Neural progenitor cell (in vitro differentiated cells): Measurements from ENCODE around the gene VPS8. TPM values are rescaled to one million over a fixed set of nuclear protein-coding genes. Genes with fewer than 3 reads are reported as not detected.

ENCODE experiments used
- DNase-seq: peaks from one replicate; pipeline ENCODE4 v3.0.0-alpha.2; 2016; ENCODE audit warnings: low spot score
- H2AFZ ChIP-seq: fragments of 200-600 bp; sonication (generic); replicated peaks from 2 replicates; pipeline ENCODE4 v1.6.1; 2016; ENCODE audit warnings: antibody characterized with exemption
- H3F3A ChIP-seq: fragments of 200-600 bp; sonication (generic); 2 replicates; pipeline ENCODE4 v1.6.1; 2016; ENCODE audit warnings: antibody characterized with exemption, low read depth
- H3K27ac ChIP-seq: fragments of 200-600 bp; sonication (generic); 2 replicates; pipeline ENCODE4 v1.5.1; 2016; ENCODE audit warnings: mild to moderate bottlenecking
- H3K27me3 ChIP-seq: fragments of 200-600 bp; sonication (generic); 2 replicates; pipeline ENCODE4 v1.6.1; 2016; ENCODE audit warnings: mild to moderate bottlenecking, moderate library complexity
- H3K36me3 ChIP-seq: fragments of 200-600 bp; sonication (generic); 2 replicates; pipeline ENCODE4 v1.5.1; 2016
- H3K4me1 ChIP-seq: fragments of 200-600 bp; sonication (generic); 2 replicates; pipeline ENCODE4 v1.6.1; 2016; ENCODE audit warnings: mixed run types
- H3K4me2 ChIP-seq: fragments of 200-600 bp; sonication (generic); 2 replicates; pipeline ENCODE4 v1.6.1; 2016
- H3K4me3 ChIP-seq: fragments of 200-600 bp; sonication (generic); 2 replicates; pipeline ENCODE4 v1.5.1; 2016
- H3K79me2 ChIP-seq: fragments of 200-600 bp; sonication (generic); 2 replicates; pipeline ENCODE4 v1.6.1; 2016; ENCODE audit warnings: low read depth
- H3K9ac ChIP-seq: fragments of 200-600 bp; sonication (generic); 2 replicates; pipeline ENCODE4 v1.6.1; 2016
- H3K9me3 ChIP-seq: fragments of 200-600 bp; sonication (generic); 2 replicates; pipeline ENCODE4 v1.5.1; 2016; ENCODE audit warnings: low read depth
- H4K20me1 ChIP-seq: fragments of 200-600 bp; sonication (generic); 2 replicates; pipeline ENCODE4 v1.6.1; 2016; ENCODE audit warnings: low read depth
- H3K27ac Mint-ChIP-seq: 3 replicates; pipeline ENCODE4 v1.8.0; 2021; ENCODE audit warnings: mixed read lengths
- H3K27me3 Mint-ChIP-seq: 2 replicates; pipeline ENCODE4 v1.8.0; 2022; ENCODE audit warnings: low read depth, mild to moderate bottlenecking, inconsistent platforms, moderate library complexity, mixed read lengths; ENCODE audit not compliant: insufficient read depth
- H3K36me3 Mint-ChIP-seq: 3 replicates; pipeline ENCODE4 v1.8.0; 2021; ENCODE audit warnings: mixed read lengths
- H3K4me1 Mint-ChIP-seq: 3 replicates; pipeline ENCODE4 v1.8.0; 2021; ENCODE audit warnings: mixed read lengths
- H3K4me3 Mint-ChIP-seq: 3 replicates; pipeline ENCODE4 v1.8.0; 2021; ENCODE audit warnings: mild to moderate bottlenecking, moderate library complexity, mixed read lengths
- H3K9me3 Mint-ChIP-seq: 3 replicates; pipeline ENCODE4 v1.8.0; 2020; ENCODE audit warnings: mixed read lengths
- CTCF ChIP-seq: fragments of 200-600 bp; sonication (generic); IDR thresholded peaks from 2 replicates; pipeline ENCODE4 v1.5.1; 2017; ENCODE audit warnings: antibody characterized with exemption, mild to moderate bottlenecking
- EZH2 ChIP-seq: fragments of 200-600 bp; sonication (generic); IDR thresholded peaks from 2 replicates; pipeline ENCODE4 v1.6.1; 2017; ENCODE audit warnings: antibody characterized with exemption, mild to moderate bottlenecking, moderate library complexity
- EZH2phosphoT487 ChIP-seq: fragments of 200-600 bp; sonication (generic); IDR thresholded peaks from 2 replicates; pipeline ENCODE4 v1.6.1; 2017; ENCODE audit warnings: antibody characterized with exemption
- total RNA-seq: library from RNA; depleted of rRNA; stranded (reverse); fragments of >200 nt; gene quantifications from 2 replicates; pipeline ENCODE4 v1.2.3, GENCODE V29; 2015; ENCODE audit warnings: low replicate concordance

Gene VPS8
- total RNA-seq, 1 donor from 2014 or later, result 93.1 TPM

- H3K9me3 ChIP-seq, result no peaks in the 10 kb centered on the region
- Mint-ChIP-seq H3K27ac (no peak overlapping the region), H3K36me3 (peaks cover 17% of the 10 kb centered on the region), H3K4me1 (peaks cover 3% of the 10 kb centered on the region), H3K27me3 (no peaks in the 10 kb centered on the region), H3K4me3 (no peak overlapping the region), H3K9me3 (no peaks in the 10 kb centered on the region)
- H3F3A ChIP-seq, result no peaks in the 10 kb centered on the region
- no peak overlapping the region for H3K4me3 ChIP-seq
- no peaks in the 10 kb centered on the region for H3K27me3 ChIP-seq
- no peak overlapping the region for H2AFZ ChIP-seq
- DNase-seq, result no peak
- no peaks in the 10 kb centered on the region for H3K4me1 ChIP-seq
- H3K4me2 ChIP-seq, result no peak overlapping the region
- H3K36me3 ChIP-seq, result no peaks in the 10 kb centered on the region
- no peaks in the 10 kb centered on the region for H4K20me1 ChIP-seq
- TF ChIP-seq EZH2, result no peak
- no peak for TF ChIP-seq CTCF
- no peak for TF ChIP-seq EZH2phosphoT487
- H3K9ac ChIP-seq, result no peak overlapping the region
- H3K27ac ChIP-seq, result no peak overlapping the region
- H3K79me2 ChIP-seq, result no peaks in the 10 kb centered on the region
Observed at GRCh38 chr3:185029086-185029485, 217.1 kb downstream of the VPS8 start.

- TF ChIP-seq EZH2phosphoT487, result no peak
- TF ChIP-seq CTCF, result no peak
- no peak for TF ChIP-seq EZH2
- Histone ChIP-seq H3K4me1 (no peaks in the 10 kb centered on the region), H3K27ac (no peak overlapping the region), H3K4me2 (no peak overlapping the region), H3F3A (no peaks in the 10 kb centered on the region), H3K79me2 (no peaks in the 10 kb centered on the region), H3K27me3 (no peaks in the 10 kb centered on the region), H2AFZ (no peak overlapping the region), H3K9ac (no peak overlapping the region), H3K9me3 (no peaks in the 10 kb centered on the region), H3K4me3 (no peak overlapping the region), H3K36me3 (no peaks in the 10 kb centered on the region), H4K20me1 (no peaks in the 10 kb centered on the region)
- Mint-ChIP-seq H3K4me3 (no peak overlapping the region), H3K36me3 (peaks cover 18% of the 10 kb centered on the region), H3K27ac (no peak overlapping the region), H3K27me3 (no peaks in the 10 kb centered on the region), H3K9me3 (peaks cover 2% of the 10 kb centered on the region), H3K4me1 (peaks cover 3% of the 10 kb centered on the region)
- DNase-seq, result no peak
Observed at GRCh38 chr3:185030399-185030798, 218.4 kb downstream of the VPS8 start.

GRCh38 chr3:185030951-185031350 is 219.0 kb downstream of the VPS8 start:
- TF ChIP-seq EZH2, result no peak
- no peak for TF ChIP-seq CTCF
- TF ChIP-seq EZH2phosphoT487, result no peak
- peaks cover 17% of the 10 kb centered on the region for H3K36me3 Mint-ChIP-seq
- H3K27ac ChIP-seq, result no peak overlapping the region
- no peak overlapping the region for H3K27ac Mint-ChIP-seq
- no peaks in the 10 kb centered on the region for H3K79me2 ChIP-seq
- no peaks in the 10 kb centered on the region for H3K36me3 ChIP-seq
- H2AFZ ChIP-seq, result no peak overlapping the region
- no peaks in the 10 kb centered on the region for H3K27me3 ChIP-seq
- no peaks in the 10 kb centered on the region for H4K20me1 ChIP-seq
- H3K9ac ChIP-seq, result no peak overlapping the region
- peaks cover 4% of the 10 kb centered on the region for H3K9me3 Mint-ChIP-seq
- no peaks in the 10 kb centered on the region for H3K27me3 Mint-ChIP-seq
- H3K4me3 Mint-ChIP-seq, result no peak overlapping the region
- no peak overlapping the region for H3K4me3 ChIP-seq
- no peaks in the 10 kb centered on the region for H3F3A ChIP-seq
- no peaks in the 10 kb centered on the region for H3K4me1 ChIP-seq
- no peak for DNase-seq
- H3K9me3 ChIP-seq, result no peaks in the 10 kb centered on the region
- H3K4me1 Mint-ChIP-seq, result peaks cover 3% of the 10 kb centered on the region
- no peak overlapping the region for H3K4me2 ChIP-seq

- Histone ChIP-seq H3K9me3 (no peaks in the 10 kb centered on the region), H3K9ac (no peak overlapping the region), H4K20me1 (no peaks in the 10 kb centered on the region), H3K36me3 (no peaks in the 10 kb centered on the region), H3K4me3 (no peak overlapping the region), H2AFZ (no peak overlapping the region), H3K27me3 (no peaks in the 10 kb centered on the region), H3K79me2 (no peaks in the 10 kb centered on the region), H3K4me2 (no peak overlapping the region), H3F3A (no peaks in the 10 kb centered on the region), H3K4me1 (peaks cover 8% of the 10 kb centered on the region), H3K27ac (no peak overlapping the region)
- no peak overlapping the region for H3K27ac Mint-ChIP-seq
- DNase-seq, result no peak
- TF ChIP-seq CTCF (no peak), EZH2phosphoT487 (no peak), EZH2 (no peak)
- no peaks in the 10 kb centered on the region for H3K27me3 Mint-ChIP-seq
- peaks cover 5% of the 10 kb centered on the region for H3K4me1 Mint-ChIP-seq
- peaks cover 8% of the 10 kb centered on the region for H3K9me3 Mint-ChIP-seq
- peaks cover 7% of the 10 kb centered on the region for H3K36me3 Mint-ChIP-seq
- H3K4me3 Mint-ChIP-seq, result no peak overlapping the region
Observed at GRCh38 chr3:185037801-185038200, 225.8 kb downstream of the VPS8 start.
